ENCODE data around the gene ENGASE.
"Not testable (repeated sequence)": the region's sequence is repeated elsewhere in the genome, so short reads cannot be mapped to it uniquely, and the experiment has no call there.

Gene ENGASE

GRCh38 chr17:79054200-79054960, 20.2 kb upstream of the ENGASE start:
- no peak for DNase-seq

GRCh38 chr17:79055197-79055596, 19.4 kb upstream of the ENGASE start:
- no peak for DNase-seq

GRCh38 chr17:79057737-79058385, 16.8 kb upstream of the ENGASE start:
- no peak for DNase-seq

GRCh38 chr17:79062691-79063090, 11.9 kb upstream of the ENGASE start:
- DNase-seq, result no peak

GRCh38 chr17:79064026-79064425, 10.6 kb upstream of the ENGASE start:
- no peak for DNase-seq

- no peak for DNase-seq
Observed at GRCh38 chr17:79065105-79065670, 9.4 kb upstream of the ENGASE start.

- no peak for DNase-seq
Observed at GRCh38 chr17:79066963-79067362, 7.7 kb upstream of the ENGASE start.

GRCh38 chr17:79070266-79070880, 4.3 kb upstream of the ENGASE start:
- no peak for DNase-seq

- DNase-seq, result no peak
Observed at GRCh38 chr17:79071161-79071740, 3.4 kb upstream of the ENGASE start.

GRCh38 chr17:79072544-79072943, 2.1 kb upstream of the ENGASE start:
- DNase-seq, result no peak

- DNase-seq, result no peak
Observed at GRCh38 chr17:79073016-79073705, 1.5 kb upstream of the ENGASE start.

- DNase-seq, result no peak
Observed at GRCh38 chr17:79073706-79074088, 927 bp upstream of the ENGASE start.

GRCh38 chr17:79074121-79074648, 439 bp upstream of the ENGASE start:
- not testable (repeated sequence) for DNase-seq

GRCh38 chr17:79075446-79075750, 774 bp downstream of the ENGASE start:
- no peak for DNase-seq

GRCh38 chr17:79075861-79076406, 1.3 kb downstream of the ENGASE start:
- DNase-seq, result no peak

GRCh38 chr17:79077587-79077986, 3.0 kb downstream of the ENGASE start:
- no peak for DNase-seq

GRCh38 chr17:79078476-79079190, 4.0 kb downstream of the ENGASE start:
- no peak for DNase-seq

- no peak for DNase-seq
Observed at GRCh38 chr17:79079421-79080200, 5.0 kb downstream of the ENGASE start.

- no peak for DNase-seq
Observed at GRCh38 chr17:79080349-79080748, 5.7 kb downstream of the ENGASE start.

GRCh38 chr17:79080761-79081290, 6.2 kb downstream of the ENGASE start:
- DNase-seq, result no peak

Data from fibroblast of skin of abdomen (primary cell).